ENCODE results near the gene ACAD10. TPM values are rescaled to one million over a fixed set of nuclear protein-coding genes. Genes with fewer than 3 reads are reported as not detected.

The ACAD10 gene
- total RNA-seq, 2 experiments from 2014 or later: 15.0 to 35.3 TPM

DNA sequence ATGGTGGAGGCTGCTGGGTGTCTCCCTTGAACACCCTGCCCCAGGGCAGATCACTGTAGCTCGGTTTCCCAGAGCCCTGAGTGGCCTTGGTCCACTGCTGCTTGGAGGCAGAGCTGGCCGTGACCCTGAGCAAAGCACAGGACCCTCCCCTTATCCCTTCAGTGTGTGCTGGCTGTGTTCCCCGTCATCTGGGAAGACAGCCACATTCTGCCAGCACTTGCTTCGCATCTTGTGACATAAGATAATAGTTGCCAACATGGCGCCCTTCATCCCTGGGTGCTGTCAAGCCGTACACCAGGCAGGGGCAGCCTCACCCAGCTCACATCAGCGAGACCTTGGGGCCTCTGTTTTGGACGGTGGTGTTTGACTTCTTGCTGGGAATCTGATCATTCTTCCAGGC, 68.8 kb downstream of the ACAD10 start:
- Histone ChIP-seq H3K9me3 (ENCODE audit: low read length) (no peaks in the 10 kb centered on the region), H3K4me2 (ENCODE audit: low read length) (no peak overlapping the region), H4K20me1 (ENCODE audit: insufficient read depth, low read length) (no peaks in the 10 kb centered on the region), H3K27ac (ENCODE audit: low read depth, low read length, poor library complexity, severe bottlenecking) (no peak overlapping the region), H3K4me3 (ENCODE audit: low read depth, low read length, poor library complexity, severe bottlenecking) (no peak overlapping the region), H2AFZ (ENCODE audit: low read length) (no peak overlapping the region), H3K79me2 (ENCODE audit: insufficient read depth, low read depth, low read length) (no peaks in the 10 kb centered on the region), H3K4me1 (ENCODE audit: insufficient read depth, low read length, poor library complexity, severe bottlenecking) (peaks cover 24% of the 10 kb centered on the region), H3K36me3 (ENCODE audit: insufficient read depth, low read length) (peaks cover 5% of the 10 kb centered on the region; the same call in 1 of the 2 replicates), H3K9me2 (ENCODE audit: insufficient read depth, low read length) (no peaks in the 10 kb centered on the region)
- ChIA-PET CTCF (ENCODE audit: unreplicated experiment) (interaction anchor here (1.1 kb wide), 1 partner anchor 58 kb away, joined by 7 read pairs; no protein-coding TSS in a partner anchor), POLR2A (interaction anchor here (1.3 kb wide), 2 partner anchors 23 to 25 kb away, joined by 3 read pairs; no protein-coding TSS in a partner anchor)
- no TSS peak for BruUV-seq (replicated peaks)
- intact Hi-C loops (cut with micrococcal nuclease; ENCODE audit: unreplicated experiment): no loop called here
- DNase-seq (ENCODE audit: low spot score): no peak
- TF ChIP-seq, protein P1, sequence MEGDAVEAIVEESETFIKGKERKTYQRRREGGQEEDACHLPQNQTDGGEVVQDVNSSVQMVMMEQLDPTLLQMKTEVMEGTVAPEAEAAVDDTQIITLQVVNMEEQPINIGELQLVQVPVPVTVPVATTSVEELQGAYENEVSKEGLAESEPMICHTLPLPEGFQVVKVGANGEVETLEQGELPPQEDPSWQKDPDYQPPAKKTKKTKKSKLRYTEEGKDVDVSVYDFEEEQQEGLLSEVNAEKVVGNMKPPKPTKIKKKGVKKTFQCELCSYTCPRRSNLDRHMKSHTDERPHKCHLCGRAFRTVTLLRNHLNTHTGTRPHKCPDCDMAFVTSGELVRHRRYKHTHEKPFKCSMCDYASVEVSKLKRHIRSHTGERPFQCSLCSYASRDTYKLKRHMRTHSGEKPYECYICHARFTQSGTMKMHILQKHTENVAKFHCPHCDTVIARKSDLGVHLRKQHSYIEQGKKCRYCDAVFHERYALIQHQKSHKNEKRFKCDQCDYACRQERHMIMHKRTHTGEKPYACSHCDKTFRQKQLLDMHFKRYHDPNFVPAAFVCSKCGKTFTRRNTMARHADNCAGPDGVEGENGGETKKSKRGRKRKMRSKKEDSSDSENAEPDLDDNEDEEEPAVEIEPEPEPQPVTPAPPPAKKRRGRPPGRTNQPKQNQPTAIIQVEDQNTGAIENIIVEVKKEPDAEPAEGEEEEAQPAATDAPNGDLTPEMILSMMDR (conservative IDR thresholded peaks at IDR 0.05; ENCODE audit: low read length): no peak
- TF ChIP-seq EZH2phosphoT487 (IDR thresholded peaks at IDR 0.05; ENCODE audit: borderline replicate concordance, low read depth, low read length): no peak

DNA sequence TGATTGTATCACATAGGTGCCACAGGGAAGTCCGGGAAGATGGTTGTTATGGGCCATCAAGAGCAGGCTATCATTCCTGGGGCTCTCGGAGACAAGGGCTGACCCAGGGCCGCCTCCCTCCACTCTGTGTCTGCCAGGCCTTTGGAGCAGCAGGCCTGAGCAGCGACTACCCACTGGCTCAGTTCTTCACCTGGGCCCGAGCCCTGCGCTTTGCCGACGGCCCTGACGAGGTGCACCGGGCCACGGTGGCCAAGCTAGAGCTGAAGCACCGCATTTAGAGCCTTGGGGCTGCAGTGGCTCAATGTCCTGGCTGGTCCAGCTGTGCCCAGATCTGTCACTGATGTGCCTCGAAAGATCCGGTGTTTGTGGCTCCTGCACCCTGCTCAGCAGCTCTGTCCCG, 70.3 kb downstream of the ACAD10 start:
- ChIA-PET CTCF (ENCODE audit: unreplicated experiment) (no interaction called here), POLR2A (no interaction called here)
- H3K36me3 ChIP-seq (ENCODE audit: insufficient read depth, low read length): no peaks in the 10 kb centered on the region
- H3K9me2 ChIP-seq (ENCODE audit: insufficient read depth, low read length): no peaks in the 10 kb centered on the region
- no peak overlapping the region for H3K4me2 ChIP-seq (ENCODE audit: low read length)
- TF ChIP-seq, protein P1 (conservative IDR thresholded peaks at IDR 0.05; ENCODE audit: low read length): no peak
- TF ChIP-seq EZH2phosphoT487 (IDR thresholded peaks at IDR 0.05; ENCODE audit: borderline replicate concordance, low read depth, low read length): no peak
- no peaks in the 10 kb centered on the region for H4K20me1 ChIP-seq (ENCODE audit: insufficient read depth, low read length)
- H3K79me2 ChIP-seq (ENCODE audit: insufficient read depth, low read depth, low read length): no peaks in the 10 kb centered on the region
- peaks cover 40% of the 10 kb centered on the region for H3K4me1 ChIP-seq (ENCODE audit: insufficient read depth, low read length, poor library complexity, severe bottlenecking)
- no TSS peak for BruUV-seq (replicated peaks)
- no peak overlapping the region for H3K27ac ChIP-seq (ENCODE audit: low read depth, low read length, poor library complexity, severe bottlenecking)
- H2AFZ ChIP-seq (ENCODE audit: low read length): no peak overlapping the region
- H3K9me3 ChIP-seq (ENCODE audit: low read length): no peaks in the 10 kb centered on the region
- intact Hi-C loops (cut with micrococcal nuclease; ENCODE audit: unreplicated experiment): no loop called here
- no peak overlapping the region for H3K4me3 ChIP-seq (ENCODE audit: low read depth, low read length, poor library complexity, severe bottlenecking)
- no peak for DNase-seq (ENCODE audit: low spot score)

DNA sequence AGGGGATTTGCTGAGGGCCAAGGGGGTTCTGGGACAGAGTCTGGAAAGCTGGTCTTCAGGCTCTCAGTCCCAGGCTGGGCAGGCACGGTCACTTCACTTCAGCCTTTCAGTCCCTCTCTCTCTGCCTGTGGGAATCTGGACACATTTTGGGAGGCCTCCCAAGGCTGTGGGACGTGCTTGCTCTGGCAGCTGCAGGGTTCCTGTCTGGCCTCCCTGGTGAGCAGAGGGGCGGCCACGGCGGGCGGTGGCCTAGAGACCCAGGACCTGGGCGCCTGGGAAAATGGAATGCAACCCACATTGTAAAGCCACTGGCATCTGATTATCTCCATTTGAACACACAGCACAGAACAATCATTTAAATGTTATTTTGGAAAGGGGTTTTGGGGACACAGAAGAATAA, 70.8 kb downstream of the ACAD10 start:
- Histone ChIP-seq H3K9me2 (ENCODE audit: insufficient read depth, low read length) (no peaks in the 10 kb centered on the region), H2AFZ (ENCODE audit: low read length) (no peak overlapping the region), H3K4me1 (ENCODE audit: insufficient read depth, low read length, poor library complexity, severe bottlenecking) (peaks cover 45% of the 10 kb centered on the region), H3K79me2 (ENCODE audit: insufficient read depth, low read depth, low read length) (no peaks in the 10 kb centered on the region), H3K4me2 (ENCODE audit: low read length) (no peak overlapping the region), H4K20me1 (ENCODE audit: insufficient read depth, low read length) (no peaks in the 10 kb centered on the region), H3K27ac (ENCODE audit: low read depth, low read length, poor library complexity, severe bottlenecking) (no peak overlapping the region), H3K4me3 (ENCODE audit: low read depth, low read length, poor library complexity, severe bottlenecking) (no peak overlapping the region), H3K9me3 (ENCODE audit: low read length) (no peaks in the 10 kb centered on the region), H3K36me3 (ENCODE audit: insufficient read depth, low read length) (no peaks in the 10 kb centered on the region)
- TF ChIP-seq, protein P1 (conservative IDR thresholded peaks at IDR 0.05; ENCODE audit: low read length): no peak
- TF ChIP-seq EZH2phosphoT487 (IDR thresholded peaks at IDR 0.05; ENCODE audit: borderline replicate concordance, low read depth, low read length): no peak
- CTCF ChIA-PET (ENCODE audit: unreplicated experiment): no interaction called here
- DNase-seq (ENCODE audit: low spot score): no peak
- POLR2A ChIA-PET: interaction anchor here (1.1 kb wide), 1 partner anchor 27 kb away, joined by 3 read pairs; no protein-coding TSS in a partner anchor
- no TSS peak for BruUV-seq (replicated peaks)
- intact Hi-C loops (cut with micrococcal nuclease; ENCODE audit: unreplicated experiment): no loop called here
